ENCODE data around the gene EPAS1.
A peak's percentile ranks its signal among the peaks of the same experiment; 100 is the strongest.

The EPAS1 gene

GRCh38 chr2:46404181-46404759 lies 107.1 kb downstream of the EPAS1 start:
- no peaks in the 10 kb centered on the region for H3K27me3 ChIP-seq
- H3K4me3 ChIP-seq, result no peak overlapping the region
- H3K27ac ChIP-seq, result no peak overlapping the region
- intact Hi-C loops (cut with DNase I; ENCODE audit: low total_unique reads), result no loop called here
- TF ChIP-seq, protein P1, sequence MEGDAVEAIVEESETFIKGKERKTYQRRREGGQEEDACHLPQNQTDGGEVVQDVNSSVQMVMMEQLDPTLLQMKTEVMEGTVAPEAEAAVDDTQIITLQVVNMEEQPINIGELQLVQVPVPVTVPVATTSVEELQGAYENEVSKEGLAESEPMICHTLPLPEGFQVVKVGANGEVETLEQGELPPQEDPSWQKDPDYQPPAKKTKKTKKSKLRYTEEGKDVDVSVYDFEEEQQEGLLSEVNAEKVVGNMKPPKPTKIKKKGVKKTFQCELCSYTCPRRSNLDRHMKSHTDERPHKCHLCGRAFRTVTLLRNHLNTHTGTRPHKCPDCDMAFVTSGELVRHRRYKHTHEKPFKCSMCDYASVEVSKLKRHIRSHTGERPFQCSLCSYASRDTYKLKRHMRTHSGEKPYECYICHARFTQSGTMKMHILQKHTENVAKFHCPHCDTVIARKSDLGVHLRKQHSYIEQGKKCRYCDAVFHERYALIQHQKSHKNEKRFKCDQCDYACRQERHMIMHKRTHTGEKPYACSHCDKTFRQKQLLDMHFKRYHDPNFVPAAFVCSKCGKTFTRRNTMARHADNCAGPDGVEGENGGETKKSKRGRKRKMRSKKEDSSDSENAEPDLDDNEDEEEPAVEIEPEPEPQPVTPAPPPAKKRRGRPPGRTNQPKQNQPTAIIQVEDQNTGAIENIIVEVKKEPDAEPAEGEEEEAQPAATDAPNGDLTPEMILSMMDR (IDR thresholded peaks at IDR 0.05), result no peak
- H3K36me3 ChIP-seq, result no peaks in the 10 kb centered on the region
- peaks cover 0 to 11% (median 3%) of the 10 kb centered on the region in 4 donors for H3K4me1 ChIP-seq
- H3K9me3 ChIP-seq, result no peaks in the 10 kb centered on the region
- no peak for DNase-seq

DNA sequence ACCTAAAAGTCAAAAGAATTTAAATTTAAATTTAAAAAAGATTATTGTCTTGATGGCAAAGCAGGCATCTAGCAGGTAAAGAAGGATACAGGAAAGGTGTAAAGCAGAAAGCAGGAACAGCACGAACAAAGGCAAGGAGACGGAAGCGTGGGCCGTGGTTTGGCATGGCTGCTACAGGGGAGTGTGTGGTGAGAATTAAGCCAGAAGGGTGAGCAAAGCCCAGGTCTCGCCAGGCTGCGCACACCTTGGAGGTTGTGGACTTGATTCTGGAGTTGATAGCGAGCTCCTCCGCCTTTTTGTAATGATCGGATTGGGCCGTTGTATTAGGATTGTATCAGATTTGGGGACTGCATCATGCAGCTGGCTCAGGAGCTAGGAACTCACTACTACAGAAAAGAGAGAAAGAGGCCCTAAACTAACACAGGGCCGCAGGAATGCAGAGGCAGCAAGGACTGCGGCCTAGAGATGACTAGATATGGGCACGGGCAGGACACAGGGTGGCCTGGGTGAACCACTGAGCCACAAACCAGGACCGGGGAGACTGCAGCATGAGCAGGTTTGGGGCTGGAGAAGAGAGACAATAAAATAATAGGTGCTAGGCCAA lies 110.7 kb downstream of the EPAS1 start:
- peak overlapping the region in 1 of 2 donors; percentile 60 for H3K27ac ChIP-seq
- H3K27me3 ChIP-seq, result no peaks in the 10 kb centered on the region
- TF ChIP-seq, protein P1 (IDR thresholded peaks at IDR 0.05), result no peak
- peaks cover 0 to 16% (median 7%) of the 10 kb centered on the region in 4 donors for H3K4me1 ChIP-seq
- DNase-seq, result no peak
- H3K36me3 ChIP-seq, result no peaks in the 10 kb centered on the region
- H3K9me3 ChIP-seq, result no peaks in the 10 kb centered on the region
- no peak overlapping the region for H3K4me3 ChIP-seq
- intact Hi-C loops (cut with DNase I; ENCODE audit: low total_unique reads), result no loop called here

- DNase-seq, result no peak
- Histone ChIP-seq H3K9me3 (no peaks in the 10 kb centered on the region), H3K4me3 (no peak overlapping the region), H3K27ac (peak overlapping the region in 1 of 2 donors; percentile 60), H3K4me1 (peaks cover 0 to 16% (median 7%) of the 10 kb centered on the region in 4 donors), H3K27me3 (no peaks in the 10 kb centered on the region), H3K36me3 (no peaks in the 10 kb centered on the region)
- intact Hi-C loops (cut with DNase I; ENCODE audit: low total_unique reads), result no loop called here
- TF ChIP-seq, protein P1 (IDR thresholded peaks at IDR 0.05), result no peak
Observed at GRCh38 chr2:46409756-46410155, 112.5 kb downstream of the EPAS1 start.

DNA sequence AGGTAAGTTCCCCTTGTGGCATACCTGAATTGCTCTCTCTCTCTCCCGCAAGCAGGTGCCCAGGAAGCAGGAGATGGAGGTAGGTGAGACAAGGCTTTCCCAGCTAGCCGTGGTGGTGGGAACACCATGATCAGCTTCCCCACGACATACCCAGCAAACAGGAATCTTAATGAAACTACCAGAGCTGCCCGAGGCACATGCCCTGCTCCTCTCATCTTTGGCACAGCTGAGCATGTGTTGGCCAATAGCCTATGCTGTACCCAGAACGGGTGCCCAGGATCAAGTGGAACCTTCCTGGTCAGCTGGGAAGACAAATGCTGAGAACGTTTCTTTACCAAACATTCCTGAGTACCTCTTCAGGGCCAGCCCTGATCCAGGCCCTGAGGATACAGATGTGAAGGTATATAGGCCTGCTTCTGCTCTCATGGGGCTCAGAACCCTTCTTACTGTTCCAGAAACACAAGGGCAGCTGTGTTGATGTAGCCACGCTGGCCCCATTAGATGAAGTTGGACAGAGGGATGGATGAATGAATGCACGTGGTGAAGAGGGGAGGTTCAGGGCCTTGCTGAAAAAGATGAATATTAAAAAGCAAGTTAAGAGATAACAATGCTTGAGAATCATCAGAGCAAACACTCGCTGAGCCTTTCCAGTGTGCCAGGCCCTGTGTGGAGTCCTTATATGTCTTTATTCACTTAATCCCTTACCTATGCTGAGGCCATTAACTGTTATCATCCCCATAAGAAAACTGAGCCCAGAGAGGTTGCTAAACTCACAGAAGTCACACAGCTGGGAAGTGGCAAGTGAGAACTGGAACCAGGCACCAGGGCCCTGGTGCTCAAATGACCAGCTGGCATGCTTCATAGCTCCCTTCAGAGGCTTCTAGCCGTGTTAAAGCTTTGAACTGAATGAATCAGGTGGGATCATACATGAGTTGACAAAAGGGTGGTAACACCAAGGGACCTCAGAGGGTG lies 113.4 kb downstream of the EPAS1 start:
- Histone ChIP-seq H3K27ac (no peak overlapping the region), H3K4me3 (no peak overlapping the region), H3K4me1 (peaks cover 0 to 16% (median 7%) of the 10 kb centered on the region in 4 donors), H3K27me3 (no peaks in the 10 kb centered on the region), H3K36me3 (no peaks in the 10 kb centered on the region), H3K9me3 (peaks cover 0 to 2% (median 0%) of the 10 kb centered on the region in 3 donors)
- TF ChIP-seq, protein P1 (IDR thresholded peaks at IDR 0.05), result no peak
- intact Hi-C loops (cut with DNase I; ENCODE audit: low total_unique reads), result no loop called here
- no peak for DNase-seq

GRCh38 chr2:46411245-46411641 lies 114.0 kb downstream of the EPAS1 start:
- intact Hi-C loops (cut with DNase I; ENCODE audit: low total_unique reads), result no loop called here
- no peak overlapping the region for H3K4me3 ChIP-seq
- H3K36me3 ChIP-seq, result peaks cover 0 to 3% (median 0%) of the 10 kb centered on the region in 3 donors
- TF ChIP-seq, protein P1 (IDR thresholded peaks at IDR 0.05), result no peak
- H3K27me3 ChIP-seq, result no peaks in the 10 kb centered on the region
- peaks cover 0 to 5% (median 1%) of the 10 kb centered on the region in 3 donors for H3K9me3 ChIP-seq
- no peak overlapping the region for H3K27ac ChIP-seq
- H3K4me1 ChIP-seq, result peaks cover 0 to 16% (median 7%) of the 10 kb centered on the region in 4 donors
- no peak for DNase-seq

All from tibial artery (tissue), 4 donors.